IPS-NIHi7 (cell line): ENCODE results near the gene VTA1.
"Not testable (repeated sequence)": the region's sequence is repeated elsewhere in the genome, so short reads cannot be mapped to it uniquely, and the experiment has no call there.

Experiments
- DNase-seq: peaks from one replicate; pipeline ENCODE4 v3.0.0; 2012; ENCODE audit warnings: mixed read lengths; ENCODE audit errors: extremely low spot score

The VTA1 gene

DNA sequence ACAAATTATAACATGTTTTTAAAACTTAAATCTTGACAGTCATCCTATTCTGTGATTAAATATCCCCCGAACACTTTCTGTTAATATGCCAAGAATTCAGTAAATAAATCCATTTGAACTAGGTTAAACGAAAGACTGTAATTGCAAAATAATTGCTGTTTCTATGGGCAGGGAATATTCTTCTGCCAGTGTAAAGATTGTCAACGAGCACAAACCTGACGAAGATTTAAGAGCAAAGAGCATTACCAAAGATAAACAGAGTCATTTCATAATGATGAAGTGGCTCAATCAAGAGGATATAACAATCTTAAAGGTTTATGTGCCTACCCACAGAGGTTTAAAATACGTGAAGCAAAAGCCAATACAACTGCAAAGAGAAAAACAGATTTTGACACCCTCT, 78.5 kb downstream of the VTA1 start:
- no peak for DNase-seq

DNA sequence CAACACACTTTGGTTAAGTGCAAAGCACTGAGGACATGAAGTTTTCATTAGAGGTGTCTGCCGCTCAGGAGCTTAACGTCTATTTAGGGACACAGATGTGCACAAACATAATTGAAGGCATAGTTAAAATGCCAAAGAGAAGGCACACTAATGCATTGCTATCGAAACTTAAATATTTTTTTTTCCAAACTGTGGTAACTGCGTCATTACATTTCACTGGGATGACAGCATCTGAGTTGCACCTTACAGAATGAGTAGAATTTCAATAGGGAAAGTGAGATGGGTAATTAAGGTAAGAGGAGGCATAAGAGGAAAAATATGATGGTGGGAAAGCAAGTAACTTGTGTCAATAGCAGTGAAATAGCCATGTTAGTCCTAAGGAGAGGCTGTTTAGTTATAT, 79.7 kb downstream of the VTA1 start:
- DNase-seq = no peak

GRCh38 chr6:142229518-142230270, 82.6 kb downstream of the VTA1 start:
- not testable (repeated sequence) for DNase-seq

- not testable (repeated sequence) for DNase-seq
Measured at GRCh38 chr6:142232206-142233044, 85.4 kb downstream of the VTA1 start.

- no peak for DNase-seq
Measured at GRCh38 chr6:142233945-142234682, 87.1 kb downstream of the VTA1 start.

DNA sequence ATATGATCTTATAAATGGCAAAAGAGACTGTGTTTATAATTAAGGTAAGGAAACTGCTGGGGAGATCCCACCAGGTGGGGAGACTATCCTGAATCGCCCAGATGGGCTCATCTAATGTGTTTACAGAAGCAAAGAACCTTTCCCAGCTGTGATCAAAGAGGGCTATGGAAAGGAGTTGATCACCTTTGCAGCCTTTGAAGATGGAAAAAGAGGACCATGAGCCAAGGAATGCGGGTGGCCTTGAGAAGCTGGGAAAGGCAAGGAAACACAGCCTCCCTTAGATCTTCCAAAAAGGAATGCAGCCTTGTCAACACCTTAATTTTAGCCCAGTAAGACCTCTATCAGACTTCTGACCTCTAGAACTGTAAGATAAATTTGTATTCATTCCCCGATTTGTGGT, 88.2 kb downstream of the VTA1 start:
- DNase-seq = no peak

DNA sequence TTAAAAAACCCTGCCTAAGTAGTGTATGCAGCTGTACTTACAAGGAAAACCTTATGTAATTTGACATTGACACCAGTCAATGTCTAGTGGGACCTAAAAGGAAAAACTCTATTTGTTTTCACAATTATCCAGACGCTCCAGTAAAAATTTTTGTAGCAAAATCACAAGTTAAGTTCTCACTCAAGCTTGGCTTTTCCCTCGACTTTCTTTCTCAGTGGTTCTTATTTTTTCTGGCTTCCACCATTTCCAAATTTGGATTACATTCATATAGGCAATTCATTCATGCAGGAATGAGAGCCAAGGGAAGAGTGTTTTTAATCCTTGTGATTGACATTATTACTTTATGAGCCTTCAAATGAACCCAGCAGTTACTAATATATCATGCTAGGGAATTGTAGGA, 88.7 kb downstream of the VTA1 start:
- DNase-seq = no peak

GRCh38 chr6:142236691-142237090, 89.6 kb downstream of the VTA1 start:
- no peak for DNase-seq

GRCh38 chr6:142238881-142239280, 91.8 kb downstream of the VTA1 start:
- no peak for DNase-seq

DNA sequence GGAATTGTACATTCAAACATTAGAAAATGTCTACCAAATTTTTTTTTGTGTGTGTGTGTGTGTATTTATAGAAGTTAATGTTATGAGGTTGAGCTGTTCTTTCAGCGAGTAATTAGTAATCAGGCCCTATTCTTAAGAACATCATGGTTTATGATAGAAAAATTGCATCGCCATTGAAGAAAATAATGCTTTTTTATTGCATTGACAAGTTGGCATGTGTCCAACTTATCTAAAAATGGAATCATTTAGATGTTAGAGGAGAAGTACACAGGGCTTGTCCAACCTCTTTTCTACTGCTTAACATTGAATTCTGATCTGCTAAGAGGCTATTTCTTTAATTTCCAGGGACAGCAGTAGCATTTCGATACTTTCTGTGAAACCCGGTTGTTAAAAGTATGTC, 93.1 kb downstream of the VTA1 start:
- DNase-seq = no peak

DNA sequence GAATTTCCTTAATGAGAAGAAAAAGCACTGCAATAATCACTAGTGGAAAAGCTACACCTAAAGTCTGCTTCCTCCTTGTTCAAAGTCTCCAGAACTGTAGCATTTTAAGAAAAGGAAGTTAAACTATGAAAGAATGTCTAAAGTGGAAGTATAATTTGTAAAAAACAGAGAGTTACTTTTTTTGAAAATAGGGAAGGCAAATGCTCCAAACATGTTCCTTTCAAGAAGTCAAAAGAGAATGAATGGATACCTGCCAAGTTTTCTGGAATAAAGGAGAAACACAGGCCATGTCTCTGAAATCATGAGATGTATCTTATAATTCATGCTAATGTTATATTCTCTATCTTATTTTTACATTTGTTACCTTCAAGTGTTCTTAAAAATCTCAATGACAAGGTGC, 94.0 kb downstream of the VTA1 start:
- no peak for DNase-seq

DNA sequence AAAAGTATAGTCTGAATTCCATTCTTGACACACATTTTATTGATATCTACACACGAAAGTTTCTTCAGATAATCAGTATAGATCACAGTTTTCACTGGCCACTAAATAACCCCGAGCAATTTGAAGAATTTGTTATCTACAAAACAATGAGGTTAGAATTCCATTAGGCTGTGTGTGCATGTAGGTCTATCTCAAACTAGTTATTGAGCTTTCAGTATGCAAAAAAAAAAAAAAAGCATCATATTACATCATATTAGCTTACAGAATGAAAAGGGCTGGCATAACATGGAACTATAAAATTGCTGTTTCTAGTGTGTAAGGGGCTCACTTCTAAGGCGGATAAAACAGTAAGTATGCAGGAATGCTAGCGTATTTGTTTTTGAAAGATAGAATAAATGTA, 95.2 kb downstream of the VTA1 start:
- no peak for DNase-seq

GRCh38 chr6:142246960-142247359, 99.9 kb downstream of the VTA1 start:
- DNase-seq = no peak

- no peak for DNase-seq
Measured at GRCh38 chr6:142249266-142249665, 102.2 kb downstream of the VTA1 start.

GRCh38 chr6:142251930-142252445, 104.9 kb downstream of the VTA1 start:
- no peak for DNase-seq

- DNase-seq = no peak
Measured at GRCh38 chr6:142254513-142254912, 107.5 kb downstream of the VTA1 start.

DNA sequence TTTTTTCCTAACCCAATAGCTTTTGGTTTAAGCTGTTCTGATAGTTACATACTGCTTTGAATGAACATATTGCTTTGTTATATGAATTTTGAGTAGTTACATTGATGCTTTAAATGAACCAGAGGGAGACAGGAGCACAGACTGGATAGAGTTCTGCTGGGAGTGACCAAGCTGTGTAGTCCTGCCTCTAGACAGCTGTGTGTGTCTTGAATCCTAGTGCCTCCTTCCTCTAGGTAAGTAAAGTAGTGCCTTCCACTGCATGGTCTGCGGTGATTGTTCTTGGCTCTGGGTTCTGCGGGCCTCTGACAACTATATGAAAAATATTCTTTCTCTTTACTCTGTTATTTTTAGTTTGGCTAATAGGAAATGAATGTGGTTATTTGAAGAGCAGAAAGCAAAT, 108.7 kb downstream of the VTA1 start:
- no peak for DNase-seq

DNA sequence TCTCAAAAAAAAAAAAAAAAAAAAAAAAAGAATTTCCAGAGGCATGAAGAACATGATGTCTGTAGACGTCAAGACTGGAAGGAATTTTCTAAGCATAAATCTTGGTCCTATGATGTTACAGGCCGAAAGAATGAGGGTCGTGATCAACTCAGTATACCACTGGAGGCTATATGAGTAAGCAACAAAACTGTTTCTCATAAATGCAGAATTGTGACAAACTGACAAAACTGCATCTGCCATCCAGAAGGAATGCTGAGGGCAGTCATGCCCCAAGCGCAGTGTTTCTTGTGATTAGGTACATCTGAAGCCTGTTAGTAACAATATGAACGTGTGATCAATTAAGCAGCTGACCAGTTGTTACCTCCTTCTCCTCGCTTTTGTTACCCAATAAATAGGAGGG, 111.2 kb downstream of the VTA1 start:
- DNase-seq = no peak

GRCh38 chr6:142258757-142259156, 111.7 kb downstream of the VTA1 start:
- DNase-seq = no peak

GRCh38 chr6:142260748-142261147, 113.7 kb downstream of the VTA1 start:
- DNase-seq = no peak

GRCh38 chr6:142262231-142262630, 115.2 kb downstream of the VTA1 start:
- DNase-seq = no peak

DNA sequence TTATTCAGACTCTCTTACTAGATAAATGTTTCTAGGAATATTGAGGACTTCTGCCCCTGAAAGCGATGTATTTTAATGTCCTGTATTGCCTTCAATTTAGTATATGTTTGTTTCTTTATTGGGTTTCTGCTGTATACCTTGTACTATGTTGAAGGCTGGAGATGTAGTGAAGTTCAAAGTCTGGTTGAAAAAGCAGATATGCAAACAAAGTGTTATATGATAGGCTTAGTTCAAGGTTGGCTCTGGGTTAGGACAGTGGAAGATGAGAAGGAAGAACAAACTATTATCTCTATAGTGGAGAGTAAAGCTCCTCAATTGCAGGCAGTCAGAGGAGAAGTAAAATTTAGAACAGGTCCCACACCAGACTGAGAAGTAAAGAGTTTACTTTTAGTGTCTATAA, 118.4 kb downstream of the VTA1 start:
- DNase-seq = no peak
